Gastroesophageal sphincter (tissue), 3 donors: ENCODE measurements around the gene CDK17.
"Not testable (repeated sequence)": the region's sequence is repeated elsewhere in the genome, so short reads cannot be mapped to it uniquely, and the experiment has no call there.

Source experiments
- EP300 ChIP-seq: sonication (generic); formaldehyde crosslinking; IDR thresholded peaks from one replicate; pipeline ENCODE4 v1.6.1; 2017; ENCODE audit warnings: antibody characterized with exemption, mild to moderate bottlenecking
- POLR2A ChIP-seq, 2 donors: fragments of 450-650 bp; IDR thresholded peaks; one replicate each; pipeline ENCODE4 v1.6.1; 2017; ENCODE audit warnings: antibody characterized with exemption in 2 of 2, mild to moderate bottlenecking in 2 of 2, moderate library complexity in 1 of 2
- POLR2AphosphoS5 ChIP-seq: sonication (generic); formaldehyde crosslinking; IDR thresholded peaks from one replicate; pipeline ENCODE4 v1.6.1; 2017; ENCODE audit warnings: antibody characterized with exemption
- TF ChIP-seq, protein P1 (sequence below), 4 experiments: fragments of 200-600 bp in 2 of 4; fragments of 450-650 bp in 2 of 4; sonication (generic) in 1 of 4; IDR thresholded peaks; one replicate each; pipeline ENCODE4 v1.5.1; 2017 to 2019; ENCODE audit warnings: antibody characterized with exemption in 4 of 4, mild to moderate bottlenecking in 2 of 4, moderate library complexity in 2 of 4

DNA sequence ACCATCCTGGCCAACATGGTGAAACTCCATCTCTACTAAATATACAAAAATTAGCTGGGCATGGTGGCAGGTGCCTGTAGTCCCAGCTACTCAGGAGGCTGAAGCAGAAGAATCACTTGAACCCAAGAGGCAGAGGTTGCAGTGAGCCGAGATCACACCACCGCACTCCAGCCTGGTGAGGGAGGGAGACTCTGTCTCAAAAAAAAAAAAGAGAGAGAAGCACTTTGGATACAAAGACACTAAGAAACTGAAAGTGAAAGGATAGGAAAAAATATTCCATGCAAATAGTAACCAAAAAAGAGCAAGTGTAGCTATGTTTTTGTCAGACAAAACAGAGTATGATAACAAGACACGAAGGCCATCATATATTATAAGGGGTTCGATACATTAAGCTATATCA, 53.5 kb downstream of the CDK17 start:
- TF ChIP-seq, protein P1, sequence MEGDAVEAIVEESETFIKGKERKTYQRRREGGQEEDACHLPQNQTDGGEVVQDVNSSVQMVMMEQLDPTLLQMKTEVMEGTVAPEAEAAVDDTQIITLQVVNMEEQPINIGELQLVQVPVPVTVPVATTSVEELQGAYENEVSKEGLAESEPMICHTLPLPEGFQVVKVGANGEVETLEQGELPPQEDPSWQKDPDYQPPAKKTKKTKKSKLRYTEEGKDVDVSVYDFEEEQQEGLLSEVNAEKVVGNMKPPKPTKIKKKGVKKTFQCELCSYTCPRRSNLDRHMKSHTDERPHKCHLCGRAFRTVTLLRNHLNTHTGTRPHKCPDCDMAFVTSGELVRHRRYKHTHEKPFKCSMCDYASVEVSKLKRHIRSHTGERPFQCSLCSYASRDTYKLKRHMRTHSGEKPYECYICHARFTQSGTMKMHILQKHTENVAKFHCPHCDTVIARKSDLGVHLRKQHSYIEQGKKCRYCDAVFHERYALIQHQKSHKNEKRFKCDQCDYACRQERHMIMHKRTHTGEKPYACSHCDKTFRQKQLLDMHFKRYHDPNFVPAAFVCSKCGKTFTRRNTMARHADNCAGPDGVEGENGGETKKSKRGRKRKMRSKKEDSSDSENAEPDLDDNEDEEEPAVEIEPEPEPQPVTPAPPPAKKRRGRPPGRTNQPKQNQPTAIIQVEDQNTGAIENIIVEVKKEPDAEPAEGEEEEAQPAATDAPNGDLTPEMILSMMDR (IDR thresholded peaks at IDR 0.05) = not testable (repeated sequence)
- not testable (repeated sequence) for TF ChIP-seq POLR2A (IDR thresholded peaks at IDR 0.05); EP300; POLR2AphosphoS5
